H1 (cell line): ENCODE measurements around the gene PRIMPOL. TPM values are rescaled to one million over a fixed set of nuclear protein-coding genes. Genes with fewer than 3 reads are reported as not detected.
"Not testable (repeated sequence)": the region's sequence is repeated elsewhere in the genome, so short reads cannot be mapped to it uniquely, and the experiment has no call there.

ENCODE experiments used
- CTCF ChIA-PET: fragments of 300-600 bp; sonication (Branson Sonifier 250); formaldehyde crosslinking; loops from one replicate; lab custom pipeline; 2021; ENCODE audit not compliant: partially characterized antibody; lab: Charles Lee
- POLR2A ChIA-PET: fragments of 300-600 bp; sonication (Branson Sonifier 250); formaldehyde crosslinking; loops from one replicate; lab custom pipeline; 2021; ENCODE audit warnings: inconsistent platforms; ENCODE audit not compliant: partially characterized antibody; lab: Charles Lee
- DNase-seq, 2 experiments: peaks; one replicate each; pipeline versions ENCODE4 v3.0.0 to v3.0.0-alpha.2; 2010 to 2022; ENCODE audit warnings: low spot score in 2 of 2, low read depth in 1 of 2, mixed read lengths in 1 of 2
- FAIRE-seq: peaks from 2 replicates; lab custom pipeline; 2011; peaks lifted over from hg19 to GRCh38; lab: Jason Lieb, UNC
- H2AFZ ChIP-seq: 2 replicates; pipeline ENCODE4 v1.8.1; 2012; ENCODE audit warnings: low read length, inconsistent platforms
- H2AK5ac ChIP-seq: 2 replicates; pipeline ENCODE4 v1.6.1; 2013; ENCODE audit warnings: low read depth, low read length
- H2BK120ac ChIP-seq: replicated peaks from 2 replicates; pipeline ENCODE3; 2013; ENCODE audit warnings: low read depth, low read length, inconsistent platforms
- H2BK12ac ChIP-seq: 2 replicates; pipeline ENCODE4 v1.6.1; 2013; ENCODE audit warnings: low read depth, low read length
- H2BK15ac ChIP-seq: 2 replicates; pipeline ENCODE4 v1.6.1; 2013; ENCODE audit warnings: low read length
- H2BK20ac ChIP-seq: 2 replicates; pipeline ENCODE4 v1.6.1; 2013; ENCODE audit warnings: low read length
- H2BK5ac ChIP-seq: 2 replicates; pipeline ENCODE4 v1.6.1; 2013; ENCODE audit warnings: low read depth, low read length
- H3K14ac ChIP-seq: 2 replicates; pipeline ENCODE4 v1.6.1; 2013; ENCODE audit warnings: inconsistent platforms; ENCODE audit not compliant: insufficient read length
- H3K18ac ChIP-seq: 2 replicates; pipeline ENCODE4 v1.6.1; 2013; ENCODE audit warnings: low read length; ENCODE audit errors: extremely low read depth
- H3K23ac ChIP-seq: 2 replicates; pipeline ENCODE4 v1.6.1; 2013; ENCODE audit warnings: inconsistent platforms; ENCODE audit not compliant: insufficient read length
- H3K23me2 ChIP-seq: 2 replicates; pipeline ENCODE4 v1.6.1; 2013; ENCODE audit warnings: low read depth, low read length
- H3K27ac ChIP-seq: 2 replicates; pipeline ENCODE4 v1.6.1; 2011; ENCODE audit warnings: low read depth, low read length, inconsistent platforms
- H3K27me3 ChIP-seq, 4 experiments: replicated peaks in 1 of 4; 1 replicate in 1 of 4; 2 replicates in 3 of 4; pipeline versions ENCODE4 v1.6.1 to v1.8.1; 2011 to 2013; ENCODE audit warnings: low read length in 3 of 4, mild to moderate bottlenecking in 3 of 4, inconsistent platforms in 2 of 4, mixed read lengths in 2 of 4, moderate library complexity in 1 of 4; ENCODE audit not compliant: control insufficient read depth in 3 of 4, insufficient read depth in 3 of 4; ENCODE audit errors: extremely low read depth in 1 of 4
- H3K36me3 ChIP-seq, 4 experiments: 2 replicates each; pipeline versions ENCODE4 v1.6.1 to v1.8.1; 2011 to 2013; ENCODE audit warnings: mild to moderate bottlenecking in 4 of 4, low read length in 3 of 4, moderate library complexity in 2 of 4, control low read depth in 1 of 4, inconsistent platforms in 1 of 4; ENCODE audit not compliant: insufficient read depth in 4 of 4, control insufficient read depth in 2 of 4
- H3K4ac ChIP-seq: replicated peaks from 2 replicates; pipeline ENCODE3; 2013; ENCODE audit warnings: low read length, low read depth, mixed read lengths, inconsistent platforms; ENCODE audit not compliant: insufficient read length
- H3K4me1 ChIP-seq, 4 experiments: replicated peaks in 1 of 4; 1 replicate in 1 of 4; 2 replicates in 3 of 4; pipeline versions ENCODE4 v1.6.1 to v1.8.1; 2011 to 2013; ENCODE audit warnings: low read length in 3 of 4, inconsistent platforms in 2 of 4, mixed read lengths in 1 of 4; ENCODE audit not compliant: insufficient read depth in 4 of 4, control insufficient read depth in 3 of 4
- H3K4me2 ChIP-seq, 2 experiments: 2 replicates each; pipeline versions ENCODE4 v1.6.1 to v1.8.1; 2011 to 2013; ENCODE audit warnings: low read depth in 2 of 2, low read length in 2 of 2, control low read depth in 1 of 2, inconsistent platforms in 1 of 2, mild to moderate bottlenecking in 1 of 2; ENCODE audit not compliant: insufficient read depth in 1 of 2
- H3K4me3 ChIP-seq, 4 experiments: fragments of 200-600, 300-600 bp in 1 of 4; sonication (generic), shearing (Covaris generic), sonication (Bioruptor Twin) in 1 of 4; 2 replicates each; pipeline versions ENCODE4 v1.5.1 to v1.8.1; 2011 to 2016; ENCODE audit warnings: low read length in 4 of 4, low read depth in 3 of 4, control low read depth in 2 of 4, inconsistent platforms in 2 of 4, mild to moderate bottlenecking in 2 of 4, mixed read lengths in 1 of 4, moderate library complexity in 1 of 4; ENCODE audit not compliant: insufficient read depth in 2 of 4; ENCODE audit errors: extremely low read depth in 1 of 4
- H3K56ac ChIP-seq: replicated peaks from 2 replicates; pipeline ENCODE3; 2013; ENCODE audit warnings: low read depth, mild to moderate bottlenecking, mixed read lengths, low read length, inconsistent platforms; ENCODE audit not compliant: insufficient read length
- H3K79me1 ChIP-seq: 2 replicates; pipeline ENCODE4 v1.6.1; 2013; ENCODE audit warnings: low read depth, low read length, control low read depth
- H3K79me2 ChIP-seq, 2 experiments: 2 replicates each; pipeline versions ENCODE4 v1.6.1 to v1.8.1; 2012 to 2013; ENCODE audit warnings: low read length in 2 of 2, mild to moderate bottlenecking in 2 of 2, inconsistent platforms in 1 of 2; ENCODE audit not compliant: insufficient read depth in 2 of 2, control insufficient read depth in 1 of 2
- H3K9ac ChIP-seq, 4 experiments: replicated peaks in 1 of 4; 1 replicate in 1 of 4; 2 replicates in 3 of 4; pipeline versions ENCODE4 v1.6.1 to v1.8.1; 2011 to 2013; ENCODE audit warnings: low read depth in 3 of 4, low read length in 3 of 4, control low read depth in 2 of 4, mild to moderate bottlenecking in 2 of 4, moderate library complexity in 2 of 4, inconsistent platforms in 1 of 4; ENCODE audit errors: extremely low read depth in 1 of 4
- H3K9me3 ChIP-seq, 2 experiments: 2 replicates each; pipeline versions ENCODE4 v1.6.1 to v1.8.1; 2012 to 2013; ENCODE audit warnings: mild to moderate bottlenecking in 2 of 2, moderate library complexity in 2 of 2, control low read depth in 1 of 2, inconsistent platforms in 1 of 2, low read depth in 1 of 2, low read length in 1 of 2, mixed read lengths in 1 of 2; ENCODE audit not compliant: insufficient read depth in 2 of 2
- H4K20me1 ChIP-seq, 2 experiments: replicated peaks in 1 of 2; 2 replicates each; pipeline versions ENCODE3 to v1.8.1; 2011 to 2013; ENCODE audit warnings: inconsistent platforms in 2 of 2, low read length in 2 of 2, mild to moderate bottlenecking in 1 of 2; ENCODE audit not compliant: insufficient read depth in 2 of 2, control insufficient read depth in 1 of 2
- H4K5ac ChIP-seq: 2 replicates; pipeline ENCODE4 v1.6.1; 2013; ENCODE audit warnings: low read length, low read depth, mixed read lengths, inconsistent platforms; ENCODE audit not compliant: insufficient read length
- H4K8ac ChIP-seq: 2 replicates; pipeline ENCODE4 v1.8.0; 2013; ENCODE audit warnings: mild to moderate bottlenecking, moderate library complexity, low read length, inconsistent platforms; ENCODE audit not compliant: insufficient read depth; ENCODE audit errors: extremely low read depth
- H4K91ac ChIP-seq: replicated peaks from 2 replicates; pipeline ENCODE3; 2013; ENCODE audit warnings: low read length, mixed read lengths, inconsistent platforms; ENCODE audit not compliant: insufficient read length
- BCL11A ChIP-seq, 2 experiments: IDR thresholded peaks; one replicate each; pipeline ENCODE4 v1.6.1; 2011; ENCODE audit warnings: low read depth in 2 of 2, low read length in 2 of 2, mild to moderate bottlenecking in 2 of 2
- CEBPB ChIP-seq: IDR thresholded peaks from 2 replicates; pipeline ENCODE4 v1.6.1; 2012; ENCODE audit warnings: low read depth, low read length
- E2F6 ChIP-seq: IDR thresholded peaks from 2 replicates; pipeline ENCODE4 v1.6.1; 2012; ENCODE audit warnings: inconsistent platforms
- JUND ChIP-seq: IDR thresholded peaks from 2 replicates; pipeline ENCODE4 v1.6.1; 2011; ENCODE audit warnings: mild to moderate bottlenecking, improper control_type of control experiment, low read length
- NANOG ChIP-seq: IDR thresholded peaks from 2 replicates; pipeline ENCODE4 v1.6.1; 2011; ENCODE audit warnings: low read length, low read depth, mild to moderate bottlenecking, inconsistent platforms; ENCODE audit not compliant: insufficient read depth, poor library complexity, severe bottlenecking
- POU5F1 ChIP-seq: IDR thresholded peaks from 2 replicates; pipeline ENCODE4 v1.6.1; 2011; ENCODE audit warnings: low read depth, mild to moderate bottlenecking, low read length, moderate library complexity
- RXRA ChIP-seq: IDR thresholded peaks from 2 replicates; pipeline ENCODE4 v1.6.1; 2011; ENCODE audit warnings: low read depth, mild to moderate bottlenecking, low read length, moderate library complexity; ENCODE audit not compliant: insufficient read depth
- TCF12 ChIP-seq: IDR thresholded peaks from 2 replicates; pipeline ENCODE4 v1.6.1; 2011; ENCODE audit warnings: low read depth, mild to moderate bottlenecking, low read length
- TEAD4 ChIP-seq: IDR thresholded peaks from 2 replicates; pipeline ENCODE4 v1.6.1; 2012; ENCODE audit warnings: low read depth, low read length, inconsistent platforms, mixed read lengths
- WGBS, 2 experiments: shearing (Covaris generic) in 1 of 2; methylation state at CpG; one replicate each; pipeline versions ENCODE4 v1.1.6 to v1.1.7; 2013 to 2015; ENCODE audit warnings: low lambda C conversion rate in 2 of 2, mixed read lengths in 2 of 2, inconsistent platforms in 1 of 2, low coverage in 1 of 2, missing lambda C conversion rate in 1 of 2; ENCODE audit not compliant: insufficient replicate concordance in 2 of 2, insufficient coverage in 1 of 2, insufficient read length in 1 of 2; ENCODE audit errors: extremely low coverage in 1 of 2, missing lambda C conversion rate in 1 of 2; 5-methylcytosine and 5-hydroxymethylcytosine counted together
- polyA plus RNA-seq, 7 experiments: library from polyadenylated mRNA; depleted of rRNA in 3 of 7; stranded (reverse) in 5 of 7; unstranded in 2 of 7; fragments of >200 nt in 5 of 7; fragments of 200-250 nt in 2 of 7; gene quantifications; 1 replicate in 5 of 7; 2 replicates in 1 of 7; 4 replicates in 1 of 7; pipeline versions ENCODE4 v1.2.1 to v1.2.3, GENCODE V29; 2011 to 2013; ENCODE audit warnings: missing spikeins in 2 of 7, mixed read lengths in 2 of 7
- total RNA-seq: library from RNA; stranded (reverse); fragmentation: NEBNext Ultra II Directional; extraction: Animal tissue kit (Norgen Biotek cat#: 25700); gene quantifications from 2 replicates; pipeline ENCODE4 v1.2.1, GENCODE V29; 2021

Gene PRIMPOL
- total and polyA plus RNA-seq, 2 of the 8 experiments (the other 6 are each of a cell fraction or from before 2014, with no cell fraction given), result 4.4 to 6.7 TPM

GRCh38 chr4:184625783-184626596, 23.5 kb upstream of the PRIMPOL start:
- H3K23ac ChIP-seq, H2BK15ac ChIP-seq, H3K23me2 ChIP-seq, H3K79me1 ChIP-seq, H3K79me2 ChIP-seq, H4K5ac ChIP-seq, H3K18ac ChIP-seq, H3K27me3 ChIP-seq, H3K9ac ChIP-seq, H3K56ac ChIP-seq, H3K14ac ChIP-seq, H4K8ac ChIP-seq, H2AFZ ChIP-seq, H3K4ac ChIP-seq, H3K9me3 ChIP-seq, H4K20me1 ChIP-seq, H4K91ac ChIP-seq, H2AK5ac ChIP-seq, H2BK12ac ChIP-seq: not testable (repeated sequence)
- peak; percentile 13 for FAIRE-seq
- Histone ChIP-seq H2BK120ac (peak overlapping the region; percentile 35), H3K4me2 (peak overlapping the region in 1 of 2 experiments; percentile 42; a peak in 2 of 4 replicates), H3K36me3 (peaks cover 0 to 20% (median 12%) of the 10 kb centered on the region in 4 experiments; a peak in 4 of 8 replicates), H3K4me1 (peaks cover 2 to 15% (median 7%) of the 10 kb centered on the region in 4 experiments; a peak in 6 of 7 replicates), H3K4me3 (peak overlapping the region in 1 of 4 experiments; percentile 29; a peak in 1 of 8 replicates), H2BK5ac (peak overlapping the region; percentile 79; the same call in 1 of the 2 replicates), H3K27ac (peak overlapping the region; percentile 73; the same call in 1 of the 2 replicates), H2BK20ac (peak overlapping the region; percentile 80; the same call in 1 of the 2 replicates)
- CTCF ChIA-PET, result interaction anchor here (1.0 to 2.5 kb wide), 3 partner anchors 11 to 459 kb away, joined by 3 to 9 read pairs (median 3); no protein-coding TSS in a partner anchor
- 57% methylated on average over 11 of the region's 11 CpGs; no CpG with 5 or more reads in 1 of the 2 experiments for WGBS, 2 experiments
- DNase-seq, result peak in 1 of 2 experiments; percentile 53
- POLR2A ChIA-PET, result interaction anchor here (0.9 to 2.0 kb wide), 2 partner anchors 9 to 269 kb away, joined by 3 to 14 read pairs; no protein-coding TSS in a partner anchor
- peak; percentile 74; the same call in 1 of the 2 replicates for TF ChIP-seq POU5F1
- TF ChIP-seq RXRA, result peak; percentile 80; the same call in 1 of the 2 replicates
- TF ChIP-seq TEAD4, result peak; percentile 82; the same call in 1 of the 2 replicates
- peak; percentile 81 to 92 for TF ChIP-seq BCL11A (IDR thresholded peaks at IDR 0.05; ENCODE audit: low read depth in 2 of 2, low read length in 2 of 2)
- TF ChIP-seq TCF12, result peak; percentile 71; the same call in 1 of the 2 replicates
- peak; percentile 61 for TF ChIP-seq NANOG
- TF ChIP-seq E2F6, result peak; percentile 18; the same call in 1 of the 2 replicates
- peak; percentile 49; the same call in 1 of the 2 replicates for TF ChIP-seq JUND
- peak; percentile 55; the same call in 1 of the 2 replicates for TF ChIP-seq CEBPB
